Hematopoietic multipotent progenitor cell treated with erythropoietin and hydrocortisone succinate and interleukin-3 and kit ligand, for 4 days (in vitro differentiated cells): Measurements from ENCODE around the gene SPAG8.

Source experiments
- DNase-seq: peaks from one replicate; pipeline ENCODE4 v3.0.0-alpha.2; 2015

The SPAG8 gene

GRCh38 chr9:35836595-35836994, 24.5 kb upstream of the SPAG8 start:
- no peak for DNase-seq

- DNase-seq, result no peak
Observed at GRCh38 chr9:35835766-35836165, 23.7 kb upstream of the SPAG8 start.

GRCh38 chr9:35835216-35835632, 23.2 kb upstream of the SPAG8 start:
- peak; percentile 44 for DNase-seq

DNA sequence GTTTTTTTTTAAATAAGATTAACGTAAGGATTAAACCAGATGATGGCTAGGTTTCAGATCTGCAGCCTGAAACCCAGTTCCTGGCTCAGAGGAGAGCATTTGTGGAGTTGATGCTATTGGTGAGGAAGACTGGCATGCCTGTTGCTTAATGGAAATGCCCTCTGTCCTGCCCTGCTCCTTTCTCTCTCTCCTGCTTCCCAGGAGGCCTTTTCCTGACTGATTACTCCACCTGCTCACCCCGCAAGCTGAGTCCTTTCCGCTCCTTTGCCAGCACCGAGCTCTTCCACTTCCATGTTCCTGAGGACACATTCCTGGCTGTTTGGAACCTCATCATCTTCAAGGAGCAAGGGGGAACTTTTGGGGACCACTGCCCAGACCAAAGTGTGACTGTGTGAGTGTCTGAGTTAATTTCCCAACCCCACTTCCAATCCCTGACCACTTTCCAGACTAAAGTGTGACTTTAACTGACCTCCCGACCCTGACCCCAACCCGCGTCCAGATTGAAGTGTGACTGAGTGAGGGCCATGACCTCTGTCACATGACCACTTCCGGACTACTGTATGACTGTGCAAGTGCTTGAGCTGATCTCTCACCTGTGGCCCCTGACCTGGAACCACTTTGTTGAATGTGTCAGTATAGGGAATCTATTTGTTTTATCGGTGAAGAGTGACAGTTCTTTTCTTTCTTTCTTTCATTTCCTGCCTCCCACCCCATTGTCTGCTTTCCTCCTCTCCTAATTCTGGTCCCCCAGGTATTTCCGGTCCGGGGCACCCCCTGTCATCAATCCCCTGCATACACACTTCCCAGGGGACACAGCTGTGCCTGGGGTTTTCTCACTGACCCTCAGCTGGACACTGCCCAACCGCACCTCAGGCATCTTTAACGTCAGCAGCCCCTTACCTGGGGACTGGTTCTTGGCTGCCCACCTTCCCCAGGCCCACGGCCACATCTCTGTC, 22.5 kb upstream of the SPAG8 start:
- no peak for DNase-seq

GRCh38 chr9:35832814-35833213, 20.8 kb upstream of the SPAG8 start:
- no peak for DNase-seq

- no peak for DNase-seq
Observed at GRCh38 chr9:35831040-35831439, 19.0 kb upstream of the SPAG8 start.

DNA sequence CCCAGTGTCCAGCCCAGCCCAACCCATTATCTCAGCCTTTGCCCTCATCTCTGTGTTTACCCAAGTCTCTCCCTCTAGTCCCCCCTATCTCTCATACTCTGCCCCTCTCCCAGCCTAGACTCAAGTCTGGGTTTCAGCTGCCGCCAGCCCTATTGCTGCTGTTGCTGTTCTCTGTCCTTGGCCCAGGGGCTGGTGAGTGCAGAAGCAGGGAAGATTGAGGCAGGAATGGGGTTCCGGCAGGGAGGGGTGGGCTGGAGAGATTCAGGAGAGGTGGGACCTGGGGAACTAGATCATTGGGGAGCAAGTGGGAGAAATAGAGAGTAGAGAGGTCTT, 17.7 kb upstream of the SPAG8 start:
- no peak for DNase-seq

- DNase-seq, result peak; percentile 97
Observed at GRCh38 chr9:35829084-35829763, 17.2 kb upstream of the SPAG8 start, which contains the start of gene TMEM8B. Gene TMEM8B (plus strand): TSS chr9:35829228. CDS start chr9:35829448, 220 bp downstream.

DNA sequence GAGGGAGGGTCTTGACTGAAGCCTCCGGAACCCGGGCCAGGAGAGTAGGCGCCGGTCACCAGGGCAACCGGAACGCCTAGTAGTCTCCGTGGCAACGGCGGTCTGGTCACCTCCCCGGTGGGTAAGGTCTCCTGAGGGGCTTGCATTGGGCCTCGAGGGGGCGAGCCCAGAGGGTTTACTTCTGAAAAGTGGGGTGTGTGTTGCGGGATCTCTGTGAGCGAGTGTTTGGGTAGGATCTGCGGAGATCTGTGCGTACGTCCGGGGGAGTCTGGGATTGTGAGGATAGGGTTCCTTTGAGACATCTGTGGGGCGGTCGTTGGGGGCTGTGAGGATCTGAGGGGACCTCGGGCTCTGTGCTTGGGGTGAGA, 16.6 kb upstream of the SPAG8 start, which contains the start of gene FAM221B:
Gene FAM221B (minus strand): TSS at position 17 of the 368 bp plus-strand sequence. CDS start 2,571 bp downstream, outside the sequence.
- no peak for DNase-seq

DNA sequence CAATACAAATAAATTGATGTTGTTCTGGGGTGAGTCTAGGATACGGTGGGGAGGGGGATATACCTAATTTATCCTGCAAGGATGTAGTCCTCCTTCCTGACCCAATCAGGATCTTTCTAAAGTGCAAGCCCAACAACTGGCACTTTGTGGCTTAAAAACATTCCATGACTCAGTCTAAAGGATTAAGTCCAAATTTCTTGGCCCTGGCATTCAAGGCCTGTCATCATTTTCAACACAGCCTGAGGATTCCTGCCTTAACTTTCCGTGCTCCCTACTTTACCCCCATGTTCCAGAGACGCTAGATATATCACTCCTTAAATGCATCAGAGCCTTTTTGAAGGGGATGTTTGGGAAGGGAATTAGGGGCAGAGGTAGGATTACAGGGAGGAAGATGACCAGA, 15.4 kb upstream of the SPAG8 start:
- no peak for DNase-seq

- DNase-seq, result peak; percentile 84
Observed at GRCh38 chr9:35826071-35826701, 14.1 kb upstream of the SPAG8 start.

- DNase-seq, result no peak
Observed at GRCh38 chr9:35822926-35823325, 10.9 kb upstream of the SPAG8 start.

GRCh38 chr9:35820076-35820475, 8.0 kb upstream of the SPAG8 start:
- DNase-seq, result peak; percentile 27

DNA sequence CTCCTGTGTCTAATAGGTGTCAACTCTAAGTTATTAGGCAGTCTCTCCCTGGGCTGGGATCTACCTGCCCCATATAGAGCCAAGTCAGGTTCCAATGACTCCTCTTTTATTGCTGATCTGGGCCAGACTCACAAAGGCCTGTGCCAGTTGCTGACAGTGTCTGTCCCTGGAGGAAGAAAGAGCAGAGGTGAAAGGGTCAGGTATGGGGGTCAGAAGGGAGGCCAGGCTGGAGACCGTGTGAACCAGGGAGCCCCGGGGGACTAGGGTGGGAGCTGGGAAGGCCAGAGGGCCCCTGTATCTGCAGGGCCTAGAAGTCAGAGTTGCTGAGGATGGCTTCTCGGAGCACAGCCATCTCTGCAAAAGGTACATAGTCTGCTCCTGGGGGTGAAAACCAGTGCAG, 6.3 kb upstream of the SPAG8 start:
- DNase-seq, result no peak

DNA sequence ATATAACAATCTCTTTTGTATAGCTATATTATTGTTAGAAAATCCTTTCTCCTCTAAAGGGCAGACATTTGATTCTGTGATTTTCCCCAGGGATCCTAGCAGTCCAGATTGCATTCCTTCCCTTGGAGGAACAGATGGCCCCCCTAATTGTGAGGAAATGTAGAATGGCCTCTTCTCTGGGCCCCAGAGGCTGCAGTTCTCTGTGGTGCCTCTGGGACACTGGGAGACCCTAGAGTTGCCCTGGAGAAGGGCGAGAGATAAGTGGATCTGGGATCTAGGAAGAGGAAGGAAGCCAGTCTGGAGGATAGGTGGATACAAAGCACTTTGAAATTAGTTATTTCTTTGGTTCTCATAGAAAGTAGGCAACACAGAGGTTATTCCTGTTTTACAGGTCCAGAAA, 4.6 kb upstream of the SPAG8 start:
- DNase-seq, result no peak

GRCh38 chr9:35814841-35815543, 2.9 kb upstream of the SPAG8 start, which contains the start of gene HINT2:
Gene HINT2 (minus strand): TSS chr9:35815042. CDS start chr9:35814979, 63 bp downstream.
- peak; percentile 99 for DNase-seq

DNA sequence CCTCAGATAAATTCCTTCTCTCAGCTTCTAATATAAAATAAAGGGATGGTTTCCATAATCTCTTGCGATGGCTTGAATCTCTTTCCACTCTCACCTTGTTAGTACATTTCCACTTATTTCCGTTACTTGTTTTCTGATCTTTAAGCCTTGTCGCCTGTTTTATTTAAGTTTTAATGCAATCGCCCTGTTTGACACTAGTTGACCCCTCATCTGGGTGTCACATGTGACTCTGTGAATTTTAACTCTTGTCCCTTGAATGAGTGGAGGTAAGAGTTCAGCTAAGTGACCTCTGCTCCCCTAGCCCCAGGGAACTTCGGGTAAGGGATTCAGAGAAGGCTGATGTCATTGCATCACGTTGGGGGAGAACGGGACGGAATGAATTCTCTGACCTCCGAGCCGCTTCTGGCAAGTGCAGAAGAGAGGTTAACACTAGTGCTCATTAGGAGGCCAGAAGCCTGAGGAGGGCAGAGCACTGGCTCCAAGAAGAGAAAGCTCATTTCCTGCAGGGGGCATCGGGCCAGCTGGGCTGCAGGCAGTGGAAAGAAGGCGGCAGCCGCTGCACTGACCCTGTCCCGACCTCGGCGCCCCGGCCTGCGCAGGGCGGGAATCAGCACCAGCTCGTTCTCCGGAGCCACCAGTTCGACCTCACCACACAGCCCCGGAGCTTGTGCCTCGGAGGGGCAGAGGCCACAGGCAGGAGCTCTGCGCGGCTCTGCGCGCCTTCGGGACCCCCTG, 2.2 kb upstream of the SPAG8 start:
- peak; percentile 88 for DNase-seq

DNA sequence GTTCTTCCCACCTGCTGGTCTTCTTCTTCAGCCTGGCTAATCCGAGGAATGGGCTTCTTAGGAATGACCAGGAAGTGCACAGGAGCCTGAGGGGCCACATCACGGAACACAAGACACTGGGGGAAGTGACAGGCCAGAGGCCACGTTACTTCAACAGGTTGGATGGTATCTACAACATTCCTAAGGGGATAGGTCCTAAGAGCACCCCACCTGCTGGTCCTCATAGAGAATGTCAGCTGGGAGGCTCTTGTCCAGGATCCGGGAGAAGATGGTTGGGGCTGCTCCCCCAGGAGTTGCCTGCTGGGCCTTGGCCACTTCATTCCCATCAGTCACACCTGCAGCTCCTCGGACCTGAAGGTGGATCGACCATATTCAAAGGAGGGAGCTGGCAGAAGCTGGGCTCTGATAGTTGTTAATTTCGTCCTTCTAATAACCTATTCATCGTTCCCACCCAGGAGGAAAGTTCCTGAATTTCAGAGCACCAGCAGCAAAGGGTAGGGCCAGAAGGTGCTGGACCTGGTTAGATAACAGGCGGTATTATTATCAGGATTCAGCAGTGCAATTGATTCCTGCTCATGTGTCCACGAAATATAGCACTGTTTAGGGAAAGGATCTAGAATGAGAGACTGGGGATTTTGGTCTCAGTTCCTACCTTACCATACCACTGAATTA, 1.5 kb upstream of the SPAG8 start:
- DNase-seq, result peak; percentile 44

GRCh38 chr9:35811381-35812024, 559 bp downstream of the SPAG8 start:
- no peak for DNase-seq

- DNase-seq, result no peak
Observed at GRCh38 chr9:35810122-35810521, 1.9 kb downstream of the SPAG8 start.

- no peak for DNase-seq
Observed at GRCh38 chr9:35808433-35808832, 3.6 kb downstream of the SPAG8 start.
